ENCODE measurements around the gene SEC61A2. TPM values are rescaled to one million over a fixed set of nuclear protein-coding genes. Genes with fewer than 3 reads are reported as not detected.

SEC61A2 gene
- total and polyA plus RNA-seq, 2 of the 4 experiments (the other 2 are of a cell fraction), result 6.8 to 10.3 TPM

- H3K36me3 ChIP-seq (ENCODE audit: control insufficient read depth, insufficient read depth, low read length), result peaks cover 46% of the 10 kb centered on the region
- H4K8ac ChIP-seq (ENCODE audit: low read depth in 2 of 2, low read length in 2 of 2), result no peak overlapping the region
- H3K27ac ChIP-seq (ENCODE audit: insufficient read depth, low read length), result no peak overlapping the region
- 89% methylated on average over 4 of the region's 5 CpGs; no CpG with 5 or more reads in 1 of the 2 experiments for WGBS, 2 experiments (ENCODE audit: extremely low coverage in 2 of 2, insufficient read length in 1 of 2)
- no peak overlapping the region for H2AK5ac ChIP-seq (ENCODE audit: low read depth, low read length)
- DNase-seq (no peak), ATAC-seq (ENCODE audit: low read depth) (no peak)
- no peaks in the 10 kb centered on the region for H3K27me3 ChIP-seq (ENCODE audit: control insufficient read depth, insufficient read depth, low read length)
- TF ChIP-seq POLR2A (IDR thresholded peaks at IDR 0.05; ENCODE audit: low read depth, low read length), result no peak
- no peaks in the 10 kb centered on the region for H3K4me1 ChIP-seq (ENCODE audit: control insufficient read depth, insufficient read depth, low read length)
- no TSS peak for BruUV-seq (replicated peaks)
- H2BK20ac ChIP-seq (ENCODE audit: low read depth, low read length), result no peak overlapping the region
- ChIA-PET CTCF (no interaction called here), POLR2A (ENCODE audit: unreplicated experiment) (no interaction called here)
- no peak overlapping the region for H3K4me2 ChIP-seq (ENCODE audit: low read depth, low read length)
- H3K56ac ChIP-seq (ENCODE audit: extremely low read depth, insufficient read depth, low read length), result no peak overlapping the region
- dilution Hi-C loops (cut with HindIII; ENCODE audit: low sequenced_read_pairs, unreplicated experiment) (no loop called here), intact Hi-C loops (cut with micrococcal nuclease) (no loop called here), in situ Hi-C loops (cut with MboI; ENCODE audit: low sequenced_read_pairs) (no loop called here)
- no peak overlapping the region for H3K4me3 ChIP-seq (ENCODE audit: insufficient read depth, low read depth, low read length)
- H4K91ac ChIP-seq (ENCODE audit: insufficient read depth, low read depth, low read length), result no peak overlapping the region
- H4K20me1 ChIP-seq (ENCODE audit: insufficient read depth, low read length), result peaks cover 8% of the 10 kb centered on the region; the same call in 1 of the 2 replicates
- no peak overlapping the region for H2BK5ac ChIP-seq (ENCODE audit: low read depth, low read length, poor library complexity, severe bottlenecking)
- H2AFZ ChIP-seq (replicated peaks; ENCODE audit: low read length, poor library complexity), result no peak overlapping the region
- no peaks in the 10 kb centered on the region for H3K9me3 ChIP-seq (ENCODE audit: control insufficient read depth, insufficient read depth, low read length)
- no peak overlapping the region for H3K18ac ChIP-seq (ENCODE audit: low read depth, low read length)
- H3K79me1 ChIP-seq (ENCODE audit: low read depth in 1 of 2, low read length in 2 of 2), result peaks cover 24 to 36% of the 10 kb centered on the region in 2 experiments
- no peak overlapping the region for H3K4ac ChIP-seq (ENCODE audit: low read depth, low read length)
- no peak overlapping the region for H3K9ac ChIP-seq (ENCODE audit: low read depth, low read length)
- no peak overlapping the region for H3K14ac ChIP-seq (replicated peaks; ENCODE audit: low read depth, low read length)
- no peak overlapping the region for H2BK15ac ChIP-seq (ENCODE audit: low read depth, low read length)
- no peak overlapping the region for H2AK9ac ChIP-seq (replicated peaks; ENCODE audit: low read depth, low read length, poor library complexity)
- peaks cover 3% of the 10 kb centered on the region; the same call in 1 of the 2 replicates for H3K9me1 ChIP-seq (ENCODE audit: insufficient read depth, low read length)
- no peak overlapping the region for H3K23ac ChIP-seq (ENCODE audit: low read depth, low read length)
- no peak overlapping the region for H4K5ac ChIP-seq (ENCODE audit: low read depth, low read length)
- H2BK120ac ChIP-seq (ENCODE audit: low read depth, low read length), result no peak overlapping the region
Measured at GRCh38 chr10:12208460-12208859, 79.0 kb downstream of the SEC61A2 start.
